Measurements from ENCODE around the gene ST8SIA6.

DNA sequence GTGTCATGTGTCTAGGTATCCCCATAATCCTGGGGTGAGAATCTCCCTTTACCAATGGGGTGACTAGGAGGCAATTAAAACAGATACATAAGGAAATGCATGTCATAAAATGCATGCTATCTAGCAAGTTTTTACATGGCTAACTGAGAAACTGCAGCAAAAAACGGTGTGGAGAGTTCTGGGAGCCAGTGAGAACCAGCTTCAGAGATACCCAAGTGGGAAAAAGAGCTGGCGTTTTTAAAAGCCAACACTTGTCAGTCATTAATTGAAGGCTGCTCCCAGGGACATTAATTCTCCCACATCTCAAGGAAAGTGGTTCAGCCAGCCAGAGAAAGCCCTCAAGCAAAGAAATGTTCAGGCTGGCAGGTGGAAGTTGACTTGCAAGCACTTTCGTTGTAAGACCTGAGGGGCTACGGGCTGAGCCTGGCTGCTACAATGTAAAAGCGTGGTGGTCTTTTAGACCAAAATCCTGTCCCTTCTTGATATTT is 28.1 kb downstream of the ST8SIA6 start:
- no peak for TF ChIP-seq SP1 (IDR thresholded peaks at IDR 0.05; ENCODE audit: low read depth, low read length)
- TF ChIP-seq, protein P1, sequence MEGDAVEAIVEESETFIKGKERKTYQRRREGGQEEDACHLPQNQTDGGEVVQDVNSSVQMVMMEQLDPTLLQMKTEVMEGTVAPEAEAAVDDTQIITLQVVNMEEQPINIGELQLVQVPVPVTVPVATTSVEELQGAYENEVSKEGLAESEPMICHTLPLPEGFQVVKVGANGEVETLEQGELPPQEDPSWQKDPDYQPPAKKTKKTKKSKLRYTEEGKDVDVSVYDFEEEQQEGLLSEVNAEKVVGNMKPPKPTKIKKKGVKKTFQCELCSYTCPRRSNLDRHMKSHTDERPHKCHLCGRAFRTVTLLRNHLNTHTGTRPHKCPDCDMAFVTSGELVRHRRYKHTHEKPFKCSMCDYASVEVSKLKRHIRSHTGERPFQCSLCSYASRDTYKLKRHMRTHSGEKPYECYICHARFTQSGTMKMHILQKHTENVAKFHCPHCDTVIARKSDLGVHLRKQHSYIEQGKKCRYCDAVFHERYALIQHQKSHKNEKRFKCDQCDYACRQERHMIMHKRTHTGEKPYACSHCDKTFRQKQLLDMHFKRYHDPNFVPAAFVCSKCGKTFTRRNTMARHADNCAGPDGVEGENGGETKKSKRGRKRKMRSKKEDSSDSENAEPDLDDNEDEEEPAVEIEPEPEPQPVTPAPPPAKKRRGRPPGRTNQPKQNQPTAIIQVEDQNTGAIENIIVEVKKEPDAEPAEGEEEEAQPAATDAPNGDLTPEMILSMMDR (IDR thresholded peaks at IDR 0.05 in 2 of 3, conservative IDR thresholded peaks at IDR 0.05 in 1 of 3; ENCODE audit: control insufficient read depth in 2 of 3, extremely low read depth in 1 of 3, insufficient read depth in 1 of 3, low read depth in 3 of 3, low read length in 3 of 3) = no peak
- no peak for TF ChIP-seq BCL11A (IDR thresholded peaks at IDR 0.05; ENCODE audit: low read depth, low read length)
- no peak for TF ChIP-seq POLR2AphosphoS5 (IDR thresholded peaks at IDR 0.05; ENCODE audit: low read length)
- no peak for TF ChIP-seq SIX5 (IDR thresholded peaks at IDR 0.05; ENCODE audit: low read depth, low read length, severe bottlenecking)

Measured in GM12878 (cell line).